ENCODE measurements around the gene F3.

F3 gene

GRCh38 chr1:94527447-94528031 lies 14.0 kb downstream of the F3 start:
- DNase-seq (ENCODE audit: low read depth) = peak; percentile 89
- H3K4me3 ChIP-seq (ENCODE audit: low read length) = no peak overlapping the region
- TF ChIP-seq CTCF (IDR thresholded peaks at IDR 0.05; ENCODE audit: insufficient read depth, low read depth, low read length, missing control alignments) = peak; percentile 12

GRCh38 chr1:94526152-94526980 lies 15.2 kb downstream of the F3 start:
- no peak overlapping the region for H3K4me3 ChIP-seq (ENCODE audit: low read length)
- peak; percentile 53 for DNase-seq (ENCODE audit: low read depth)
- no peak for TF ChIP-seq CTCF (IDR thresholded peaks at IDR 0.05; ENCODE audit: insufficient read depth, low read depth, low read length, missing control alignments)

GRCh38 chr1:94524531-94524930 lies 17.0 kb downstream of the F3 start:
- no peak for TF ChIP-seq CTCF (IDR thresholded peaks at IDR 0.05; ENCODE audit: insufficient read depth, low read depth, low read length, missing control alignments)
- no peak for DNase-seq (ENCODE audit: low read depth)
- H3K4me3 ChIP-seq (ENCODE audit: low read length) = no peak overlapping the region

GRCh38 chr1:94522304-94522703 lies 19.3 kb downstream of the F3 start:
- peak; percentile 55 for TF ChIP-seq CTCF (IDR thresholded peaks at IDR 0.05; ENCODE audit: insufficient read depth, low read depth, low read length, missing control alignments)
- no peak overlapping the region for H3K4me3 ChIP-seq (ENCODE audit: low read length)
- DNase-seq (ENCODE audit: low read depth) = peak; percentile 61

- no peak for TF ChIP-seq CTCF (IDR thresholded peaks at IDR 0.05; ENCODE audit: insufficient read depth, low read depth, low read length, missing control alignments)
- H3K4me3 ChIP-seq (ENCODE audit: low read length) = no peak overlapping the region
- no peak for DNase-seq (ENCODE audit: low read depth)
Measured at GRCh38 chr1:94519351-94519750, 22.2 kb downstream of the F3 start.

GRCh38 chr1:94515296-94515947 lies 26.1 kb downstream of the F3 start:
- TF ChIP-seq CTCF (IDR thresholded peaks at IDR 0.05; ENCODE audit: insufficient read depth, low read depth, low read length, missing control alignments) = no peak
- no peak for DNase-seq (ENCODE audit: low read depth)
- no peak overlapping the region for H3K4me3 ChIP-seq (ENCODE audit: low read length)

Measured in epithelial cell of esophagus (primary cell).